ENCODE data around the gene NPM1. TPM values are rescaled to one million over a fixed set of nuclear protein-coding genes. Genes with fewer than 3 reads are reported as not detected.

Gene NPM1
- total RNA-seq, 1 experiment from 2014 or later = 2,265 TPM

GRCh38 chr5:171441246-171441791 is 53.7 kb downstream of the NPM1 start:
- Histone ChIP-seq H3K9me3 (ENCODE audit: low read length) (no peaks in the 10 kb centered on the region), H3K79me2 (ENCODE audit: low read length) (no peaks in the 10 kb centered on the region), H4K20me1 (ENCODE audit: low read length) (no peaks in the 10 kb centered on the region), H3K27me3 (ENCODE audit: low read length) (no peaks in the 10 kb centered on the region), H3K9ac (ENCODE audit: low read length) (no peak overlapping the region), H3K4me2 (ENCODE audit: low read length) (no peak overlapping the region), H2AFZ (ENCODE audit: low read length) (no peak overlapping the region), H3K27ac (ENCODE audit: low read length) (no peak overlapping the region), H3K9me2 (replicated peaks; ENCODE audit: low read length) (no peaks in the 10 kb centered on the region), H3K4me3 (ENCODE audit: low read length) (no peak overlapping the region), H3K36me3 (ENCODE audit: low read depth, low read length) (no peaks in the 10 kb centered on the region), H3K4me1 (ENCODE audit: insufficient read depth, low read length) (no peaks in the 10 kb centered on the region), H3F3A (ENCODE audit: low read length, unreplicated experiment) (no peaks in the 10 kb centered on the region)
- intact Hi-C loops (cut with micrococcal nuclease) = no loop called here
- BruUV-seq (replicated peaks) = no TSS peak
- POLR2A ChIA-PET (ENCODE audit: unreplicated experiment) = no interaction called here
- CTCF ChIA-PET = no interaction called here
- ATAC-seq (0 out of 2 replicates have a peak, but pooled peaks have one; percentile 16), DNase-seq (no peak)
- TF ChIP-seq EZH2phosphoT487 (IDR thresholded peaks at IDR 0.05; ENCODE audit: borderline replicate concordance, low read length) (no peak), EZH2 (IDR thresholded peaks at IDR 0.05; ENCODE audit: low read length, unreplicated experiment) (no peak), CTCF (conservative IDR thresholded peaks at IDR 0.05; ENCODE audit: low read depth, low read length) (no peak)

GRCh38 chr5:171442287-171443042 is 54.8 kb downstream of the NPM1 start:
- no peaks in the 10 kb centered on the region for H3F3A ChIP-seq (ENCODE audit: low read length, unreplicated experiment)
- no peaks in the 10 kb centered on the region for H3K9me2 ChIP-seq (replicated peaks; ENCODE audit: low read length)
- no peak overlapping the region for H3K4me3 ChIP-seq (ENCODE audit: low read length)
- CTCF ChIA-PET = no interaction called here
- intact Hi-C loops (cut with micrococcal nuclease) = no loop called here
- no peak overlapping the region for H3K27ac ChIP-seq (ENCODE audit: low read length)
- no peak overlapping the region for H2AFZ ChIP-seq (ENCODE audit: low read length)
- no peak overlapping the region for H3K4me2 ChIP-seq (ENCODE audit: low read length)
- TF ChIP-seq CTCF (conservative IDR thresholded peaks at IDR 0.05; ENCODE audit: low read depth, low read length) = no peak
- TF ChIP-seq EZH2phosphoT487 (IDR thresholded peaks at IDR 0.05; ENCODE audit: borderline replicate concordance, low read length) = no peak
- no peak for TF ChIP-seq EZH2 (IDR thresholded peaks at IDR 0.05; ENCODE audit: low read length, unreplicated experiment)
- no TSS peak for BruUV-seq (replicated peaks)
- no peak overlapping the region for H3K9ac ChIP-seq (ENCODE audit: low read length)
- DNase-seq = no peak
- no peaks in the 10 kb centered on the region for H3K27me3 ChIP-seq (ENCODE audit: low read length)
- POLR2A ChIA-PET (ENCODE audit: unreplicated experiment) = no interaction called here
- H3K36me3 ChIP-seq (ENCODE audit: low read depth, low read length) = no peaks in the 10 kb centered on the region
- no peak for ATAC-seq
- no peaks in the 10 kb centered on the region for H3K79me2 ChIP-seq (ENCODE audit: low read length)
- no peaks in the 10 kb centered on the region for H3K4me1 ChIP-seq (ENCODE audit: insufficient read depth, low read length)
- H4K20me1 ChIP-seq (ENCODE audit: low read length) = no peaks in the 10 kb centered on the region
- no peaks in the 10 kb centered on the region for H3K9me3 ChIP-seq (ENCODE audit: low read length)

- Histone ChIP-seq H3K9me3 (ENCODE audit: low read length) (no peaks in the 10 kb centered on the region), H3K36me3 (ENCODE audit: low read depth, low read length) (no peaks in the 10 kb centered on the region), H3K4me2 (ENCODE audit: low read length) (no peak overlapping the region), H3K27me3 (ENCODE audit: low read length) (peaks cover 8% of the 10 kb centered on the region), H2AFZ (ENCODE audit: low read length) (no peak overlapping the region), H4K20me1 (ENCODE audit: low read length) (no peaks in the 10 kb centered on the region), H3K27ac (ENCODE audit: low read length) (no peak overlapping the region), H3F3A (ENCODE audit: low read length, unreplicated experiment) (no peaks in the 10 kb centered on the region), H3K9me2 (replicated peaks; ENCODE audit: low read length) (no peaks in the 10 kb centered on the region), H3K4me3 (ENCODE audit: low read length) (no peak overlapping the region), H3K9ac (ENCODE audit: low read length) (no peak overlapping the region), H3K4me1 (ENCODE audit: insufficient read depth, low read length) (no peaks in the 10 kb centered on the region), H3K79me2 (ENCODE audit: low read length) (no peaks in the 10 kb centered on the region)
- TF ChIP-seq EZH2phosphoT487 (IDR thresholded peaks at IDR 0.05; ENCODE audit: borderline replicate concordance, low read length) = no peak
- no peak for TF ChIP-seq EZH2 (IDR thresholded peaks at IDR 0.05; ENCODE audit: low read length, unreplicated experiment)
- TF ChIP-seq CTCF (conservative IDR thresholded peaks at IDR 0.05; ENCODE audit: low read depth, low read length) = no peak
- no TSS peak for BruUV-seq (replicated peaks)
- DNase-seq (no peak), ATAC-seq (peak; percentile 30; the same call in 1 of the 2 replicates)
- POLR2A ChIA-PET (ENCODE audit: unreplicated experiment) = no interaction called here
- CTCF ChIA-PET = no interaction called here
- intact Hi-C loops (cut with micrococcal nuclease) = no loop called here
Measured at GRCh38 chr5:171444582-171444981, 56.9 kb downstream of the NPM1 start.
